SK-MEL-5 (cell line): Measurements from ENCODE around the gene BARHL1. TPM values are rescaled to one million over a fixed set of nuclear protein-coding genes. Genes with fewer than 3 reads are reported as not detected.

Experiments
- DNase-seq: peaks from one replicate; pipeline ENCODE4 v3.0.0-alpha.2; 2016; ENCODE audit warnings: low read depth, low spot score
- in situ Hi-C: cut with HindIII; loops from 2 replicates; pipeline ENCODE4 v1.10.0; 2016; ENCODE audit warnings: low sequenced_read_pairs, high pct_unique_total_duplicates, low pct_unique_long_range_greater_than_20kb
- total RNA-seq: library from RNA; depleted of rRNA; stranded (reverse); fragments of >200 nt; shearing (Covaris generic); gene quantifications from 2 replicates; pipeline ENCODE4 v1.2.3, GENCODE V29; 2014

Gene BARHL1
- total RNA-seq, 1 experiment from 2014 or later, result not detected

- DNase-seq, result no peak
- in situ Hi-C loops, result no loop called here
Measured at GRCh38 chr9:132594412-132594811, 12.0 kb downstream of the BARHL1 start.

DNA sequence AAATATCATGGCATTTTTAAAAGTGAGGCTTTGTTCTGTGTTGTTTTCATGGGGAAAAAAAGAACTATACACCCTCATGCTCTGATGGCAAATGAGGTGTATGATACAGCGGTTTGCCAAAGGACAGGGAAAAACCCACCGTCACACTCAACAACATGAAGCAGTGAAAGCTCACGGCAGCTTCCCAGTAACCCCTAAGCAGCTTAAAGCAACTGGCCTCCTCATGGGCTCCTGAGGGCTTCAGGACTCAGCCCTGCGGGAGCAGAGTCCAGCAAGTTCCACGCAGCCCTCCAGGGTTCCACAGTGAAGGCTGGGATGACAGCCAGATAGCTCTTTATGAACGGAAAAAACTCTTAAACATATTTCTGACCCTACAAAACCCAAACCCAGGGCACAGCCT lies 12.9 kb downstream of the BARHL1 start:
- in situ Hi-C loops, result no loop called here
- no peak for DNase-seq

- in situ Hi-C loops, result no loop called here
Measured at GRCh38 chr9:132596200-132596599, 13.8 kb downstream of the BARHL1 start.

DNA sequence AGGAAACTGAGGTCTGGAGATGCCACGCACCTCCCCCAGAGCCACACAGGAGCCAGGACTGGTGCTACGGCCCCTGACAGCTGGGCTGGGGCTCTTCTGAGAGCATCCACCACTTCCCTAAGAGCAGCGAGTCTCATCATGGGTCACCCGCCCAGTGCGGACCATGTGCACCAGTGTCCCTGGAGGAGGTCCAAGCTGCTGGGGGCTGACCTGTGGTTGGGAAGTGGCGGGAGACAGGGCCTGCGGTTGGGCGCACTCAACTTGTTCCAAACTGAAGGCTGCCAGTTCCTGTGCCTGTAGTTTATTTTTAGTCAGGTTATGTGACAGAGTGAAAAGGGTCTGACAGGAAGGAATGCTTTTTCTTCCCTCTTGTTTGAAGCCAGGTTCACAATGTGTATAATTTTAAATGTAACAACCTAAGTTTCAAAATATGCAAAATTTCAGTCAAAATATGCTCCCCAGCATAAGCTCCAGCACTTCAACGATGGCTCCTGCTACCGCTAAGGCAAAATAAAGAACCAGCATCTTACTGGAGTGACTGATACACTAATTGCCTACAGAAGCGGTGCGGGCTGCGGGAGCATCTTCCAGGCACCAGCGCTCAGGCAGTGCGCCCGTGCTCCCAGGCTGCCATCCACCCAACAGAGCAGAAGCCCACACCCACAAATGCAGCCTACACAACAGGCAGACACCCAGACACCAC lies 14.8 kb downstream of the BARHL1 start:
- in situ Hi-C loops, result no loop called here
- no peak for DNase-seq

More at GRCh38 chr9:132596200-132596599, 13.8 kb downstream of the BARHL1 start:
- no peak for DNase-seq

DNA sequence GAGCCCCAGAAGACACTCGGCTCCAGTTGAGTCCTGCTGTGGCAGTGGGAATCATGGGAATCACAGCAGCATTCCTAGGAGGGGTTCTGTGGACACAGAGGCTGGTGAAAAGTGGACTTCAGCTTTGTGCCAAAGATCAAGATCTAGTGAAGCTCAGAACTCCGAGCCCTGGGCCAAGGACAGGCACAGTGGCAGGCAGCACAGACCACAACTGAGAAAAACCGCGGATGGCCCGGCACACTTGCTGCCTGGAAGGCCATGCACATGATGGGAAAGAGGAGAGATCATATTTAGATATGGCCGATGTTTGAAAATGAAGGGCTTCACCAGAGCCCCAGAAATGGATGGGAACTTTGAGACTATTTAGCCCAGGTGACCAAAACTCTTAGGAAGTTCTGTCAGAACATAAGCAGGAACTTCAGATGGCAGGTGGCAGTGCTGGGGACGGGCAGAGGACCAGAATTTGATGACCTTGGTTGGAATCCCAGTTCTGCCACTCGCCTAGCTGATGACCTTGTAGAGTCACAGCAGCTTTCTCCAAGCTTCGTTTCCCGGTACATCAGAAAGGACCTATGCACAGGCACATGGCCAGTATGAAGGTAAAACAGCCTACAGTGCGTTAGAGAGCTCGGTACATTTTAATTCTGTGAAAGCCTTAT lies 18.0 kb downstream of the BARHL1 start:
- no peak for DNase-seq
- in situ Hi-C loops, result no loop called here

DNA sequence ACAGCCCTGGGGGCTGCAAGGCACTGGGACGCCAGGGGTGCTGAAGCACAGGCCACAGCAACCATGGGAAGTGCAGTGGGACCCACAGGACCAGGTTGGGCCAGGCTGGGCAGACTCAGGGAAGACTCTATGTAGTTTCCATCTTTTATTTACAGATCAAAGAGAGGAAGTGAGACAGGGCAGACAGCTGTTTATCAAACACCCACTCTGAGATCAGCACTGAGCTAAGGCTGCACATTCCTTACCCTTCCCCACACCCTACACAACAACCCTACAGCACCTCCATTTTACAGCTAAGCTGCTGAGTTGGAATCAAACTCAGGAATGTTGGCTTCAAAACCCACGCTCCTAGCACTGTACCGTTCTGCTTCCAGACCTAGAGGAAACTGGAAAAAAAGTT lies 19.8 kb downstream of the BARHL1 start:
- DNase-seq, result no peak
- in situ Hi-C loops, result no loop called here

- DNase-seq, result no peak
- in situ Hi-C loops, result no loop called here
Measured at GRCh38 chr9:132605387-132605786, 23.0 kb downstream of the BARHL1 start.

DNA sequence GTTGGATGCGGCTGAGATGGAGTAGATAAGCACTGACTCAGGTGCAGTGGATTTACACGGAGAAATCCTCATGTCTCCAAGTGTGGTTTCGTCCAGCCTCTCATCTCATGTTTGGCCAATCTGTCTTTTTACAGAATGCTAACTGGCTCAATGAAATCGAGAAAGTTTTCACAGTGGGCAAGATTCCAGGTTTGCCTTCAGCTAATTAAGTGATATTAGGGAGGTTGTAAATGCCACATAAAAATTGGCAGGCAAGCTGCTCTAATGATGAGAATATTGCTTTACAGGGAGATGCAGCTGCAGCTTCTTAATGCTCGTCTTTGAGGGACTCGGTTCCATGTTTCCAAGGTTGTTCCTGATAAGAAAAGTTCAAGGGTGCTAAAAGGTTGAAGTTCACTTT lies 23.7 kb downstream of the BARHL1 start:
- no peak for DNase-seq
- in situ Hi-C loops, result no loop called here

DNA sequence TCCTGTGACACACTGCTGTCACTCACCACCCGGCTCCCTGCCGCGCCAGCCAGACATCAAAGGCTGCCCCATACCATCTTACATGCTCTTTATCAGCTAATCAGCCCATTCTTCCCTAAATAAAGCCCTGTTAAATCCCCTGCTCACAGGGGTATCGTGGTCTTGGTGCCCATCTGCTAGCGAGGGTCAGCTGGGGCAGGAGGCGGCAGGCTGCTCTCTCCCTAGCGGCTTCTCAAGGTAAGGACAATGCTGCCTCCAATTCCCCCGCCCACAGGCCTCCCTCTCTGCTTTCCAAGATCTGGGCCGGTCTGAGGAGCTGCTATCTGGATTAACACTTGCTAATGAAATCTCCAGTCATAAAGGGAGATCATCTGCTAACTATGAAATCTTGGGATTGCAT lies 26.8 kb downstream of the BARHL1 start:
- no peak for DNase-seq
- in situ Hi-C loops, result no loop called here

GRCh38 chr9:132609829-132610228 lies 27.4 kb downstream of the BARHL1 start:
- in situ Hi-C loops, result no loop called here
- DNase-seq, result no peak

GRCh38 chr9:132610661-132611060 lies 28.3 kb downstream of the BARHL1 start:
- no peak for DNase-seq
- in situ Hi-C loops, result no loop called here

- DNase-seq, result no peak
- in situ Hi-C loops, result no loop called here
Measured at GRCh38 chr9:132614324-132614723, 31.9 kb downstream of the BARHL1 start.

GRCh38 chr9:132615774-132616173 lies 33.4 kb downstream of the BARHL1 start:
- in situ Hi-C loops, result no loop called here
- no peak for DNase-seq

GRCh38 chr9:132616725-132617124 lies 34.3 kb downstream of the BARHL1 start:
- DNase-seq, result no peak
- in situ Hi-C loops, result no loop called here

DNA sequence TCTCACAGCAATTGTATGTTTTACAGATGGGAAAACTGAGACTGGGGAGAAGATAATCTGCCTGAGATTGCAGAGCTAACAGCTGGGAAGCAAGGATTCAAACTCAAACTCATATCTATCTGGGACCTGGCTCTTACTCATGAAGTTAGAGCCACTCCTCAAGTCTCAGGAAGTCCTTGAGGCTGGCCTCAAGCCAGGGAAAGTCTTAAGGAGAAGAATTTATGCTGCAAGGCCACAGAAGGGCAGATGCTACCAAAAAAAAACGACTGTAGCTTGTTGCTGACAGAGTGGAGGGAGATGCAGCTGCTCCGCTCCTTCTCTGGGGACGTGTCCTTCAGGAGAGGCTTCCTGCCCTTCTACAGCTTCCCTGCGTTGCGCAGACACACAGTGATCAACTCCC lies 39.8 kb downstream of the BARHL1 start:
- in situ Hi-C loops, result no loop called here
- no peak for DNase-seq

DNA sequence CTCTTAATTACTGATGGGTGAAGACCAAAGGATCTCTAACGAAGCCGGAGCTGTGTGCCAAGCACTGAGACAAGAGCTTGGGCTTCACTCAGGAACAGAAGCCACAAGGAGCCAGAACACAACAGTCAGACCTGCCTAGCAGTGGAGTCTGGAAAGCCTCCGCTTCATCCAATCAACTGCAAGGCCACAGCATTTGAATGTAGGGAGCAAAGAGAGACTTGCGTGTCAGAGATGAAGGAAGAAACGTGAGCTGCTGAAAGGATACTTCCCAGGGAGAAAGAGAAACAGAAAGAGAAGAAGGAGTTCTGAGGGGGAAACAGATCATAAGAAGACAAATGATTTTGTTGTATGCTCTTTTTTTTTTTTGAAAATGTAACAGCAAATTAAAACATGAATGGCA lies 43.9 kb downstream of the BARHL1 start:
- in situ Hi-C loops, result no loop called here
- no peak for DNase-seq

GRCh38 chr9:132627106-132627505 lies 44.7 kb downstream of the BARHL1 start:
- DNase-seq, result no peak
- in situ Hi-C loops, result no loop called here

DNA sequence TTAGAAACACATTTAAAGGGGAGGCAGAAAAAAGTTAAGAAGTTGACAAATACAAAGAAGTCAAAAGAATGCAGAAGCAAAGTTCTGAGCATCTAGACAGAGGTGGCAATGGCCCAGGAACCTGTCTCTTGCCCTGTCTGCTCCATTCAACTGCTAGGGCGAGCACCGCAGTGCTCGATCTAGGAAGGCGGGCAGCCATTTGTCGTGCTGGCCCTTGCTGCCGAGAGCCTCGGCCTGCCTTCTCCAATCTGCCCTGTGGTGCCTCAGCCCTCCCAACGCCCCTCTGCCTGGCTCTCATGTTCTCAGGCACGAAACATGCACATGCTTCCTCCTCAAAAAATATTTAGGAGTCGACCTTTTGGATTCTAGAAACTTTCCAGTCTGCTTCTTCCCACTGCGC lies 45.2 kb downstream of the BARHL1 start:
- in situ Hi-C loops, result no loop called here
- no peak for DNase-seq

- in situ Hi-C loops, result no loop called here
- no peak for DNase-seq
Measured at GRCh38 chr9:132628746-132629145, 46.3 kb downstream of the BARHL1 start.
